ENCODE results near the gene WNK1.

WNK1 gene

DNA sequence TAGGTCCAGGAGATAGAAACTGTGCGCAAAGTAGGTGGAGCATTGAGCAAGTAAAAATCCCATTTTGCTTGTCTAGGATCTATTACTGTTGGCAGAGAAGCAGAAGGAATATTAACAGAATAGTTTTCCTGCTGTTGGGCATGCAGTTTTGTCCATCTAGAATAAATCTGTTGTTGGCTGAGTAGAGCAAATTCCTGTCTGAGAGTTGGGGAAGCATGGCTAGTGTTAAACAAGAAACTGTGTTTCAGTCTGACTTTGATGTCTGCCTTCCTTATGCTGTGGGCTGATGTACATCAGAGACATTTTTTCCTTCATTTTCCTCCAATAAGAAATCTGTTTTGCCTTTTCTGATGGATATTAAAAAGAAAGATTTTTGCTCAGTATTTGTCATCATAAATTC, 99.0 kb downstream of the WNK1 start:
- Histone ChIP-seq H3K36me3 (ENCODE audit: insufficient read depth) (no peaks in the 10 kb centered on the region), H3K27me3 (ENCODE audit: insufficient read depth, low read depth) (no peaks in the 10 kb centered on the region), H3K4me2 (no peak overlapping the region), H2AFZ (ENCODE audit: low read depth) (no peak overlapping the region), H3K79me2 (ENCODE audit: insufficient read depth, low read depth) (peaks cover 22% of the 10 kb centered on the region; the same call in 1 of the 2 replicates), H3K27ac (no peak overlapping the region), H3K4me1 (ENCODE audit: low read depth, poor library complexity, severe bottlenecking) (peaks cover 13% of the 10 kb centered on the region), H3K4me3 (IDR thresholded peaks at IDR 0.05; ENCODE audit: insufficient read depth, low read depth, low read length) (no peak overlapping the region), H3K9ac (no peak overlapping the region), H4K20me1 (ENCODE audit: insufficient read depth) (no peaks in the 10 kb centered on the region)
- TF ChIP-seq CTCF (conservative IDR thresholded peaks at IDR 0.05; ENCODE audit: low read depth, low read length) = no peak

- no peak overlapping the region for H3K27ac ChIP-seq
- H3K4me3 ChIP-seq (IDR thresholded peaks at IDR 0.05; ENCODE audit: insufficient read depth, low read depth, low read length) = no peak overlapping the region
- no peaks in the 10 kb centered on the region for H4K20me1 ChIP-seq (ENCODE audit: insufficient read depth)
- no peak for TF ChIP-seq CTCF (conservative IDR thresholded peaks at IDR 0.05; ENCODE audit: low read depth, low read length)
- H3K9ac ChIP-seq = no peak overlapping the region
- no peaks in the 10 kb centered on the region for H3K27me3 ChIP-seq (ENCODE audit: insufficient read depth, low read depth)
- 0 out of 2 replicates have a peak, but pooled peaks cover 2% of the 10 kb centered on the region for H3K36me3 ChIP-seq (ENCODE audit: insufficient read depth)
- peaks cover 13% of the 10 kb centered on the region for H3K4me1 ChIP-seq (ENCODE audit: low read depth, poor library complexity, severe bottlenecking)
- no peak overlapping the region for H2AFZ ChIP-seq (ENCODE audit: low read depth)
- H3K79me2 ChIP-seq (ENCODE audit: insufficient read depth, low read depth) = peaks cover 22% of the 10 kb centered on the region; the same call in 1 of the 2 replicates
- H3K4me2 ChIP-seq = no peak overlapping the region
Observed at GRCh38 chr12:851913-852312, 99.5 kb downstream of the WNK1 start.

- H3K27ac ChIP-seq = no peak overlapping the region
- peaks cover 7% of the 10 kb centered on the region; the same call in 1 of the 2 replicates for H3K36me3 ChIP-seq (ENCODE audit: insufficient read depth)
- H3K79me2 ChIP-seq (ENCODE audit: insufficient read depth, low read depth) = peaks cover 22% of the 10 kb centered on the region; the same call in 1 of the 2 replicates
- H3K4me2 ChIP-seq = no peak overlapping the region
- no peak overlapping the region for H2AFZ ChIP-seq (ENCODE audit: low read depth)
- TF ChIP-seq CTCF (conservative IDR thresholded peaks at IDR 0.05; ENCODE audit: low read depth, low read length) = no peak
- no peaks in the 10 kb centered on the region for H4K20me1 ChIP-seq (ENCODE audit: insufficient read depth)
- H3K4me3 ChIP-seq (IDR thresholded peaks at IDR 0.05; ENCODE audit: insufficient read depth, low read depth, low read length) = no peak overlapping the region
- H3K4me1 ChIP-seq (ENCODE audit: low read depth, poor library complexity, severe bottlenecking) = peaks cover 17% of the 10 kb centered on the region
- H3K9ac ChIP-seq = no peak overlapping the region
- no peaks in the 10 kb centered on the region for H3K27me3 ChIP-seq (ENCODE audit: insufficient read depth, low read depth)
Observed at GRCh38 chr12:852864-853263, 100.5 kb downstream of the WNK1 start.

- Histone ChIP-seq H3K9ac (no peak overlapping the region), H3K4me3 (IDR thresholded peaks at IDR 0.05; ENCODE audit: insufficient read depth, low read depth, low read length) (no peak overlapping the region), H3K36me3 (ENCODE audit: insufficient read depth) (peaks cover 16% of the 10 kb centered on the region; the same call in 1 of the 2 replicates), H3K27me3 (ENCODE audit: insufficient read depth, low read depth) (no peaks in the 10 kb centered on the region), H3K79me2 (ENCODE audit: insufficient read depth, low read depth) (peaks cover 6% of the 10 kb centered on the region; the same call in 1 of the 2 replicates), H3K4me2 (no peak overlapping the region), H2AFZ (ENCODE audit: low read depth) (no peak overlapping the region), H4K20me1 (ENCODE audit: insufficient read depth) (no peaks in the 10 kb centered on the region), H3K27ac (no peak overlapping the region), H3K4me1 (ENCODE audit: low read depth, poor library complexity, severe bottlenecking) (peaks cover 20% of the 10 kb centered on the region)
- TF ChIP-seq CTCF (conservative IDR thresholded peaks at IDR 0.05; ENCODE audit: low read depth, low read length) = no peak
Observed at GRCh38 chr12:857611-858010, 105.2 kb downstream of the WNK1 start.
